Eye (tissue), 1 donor: ENCODE measurements around the gene MAGEB2.
"Not testable (repeated sequence)": the region's sequence is repeated elsewhere in the genome, so short reads cannot be mapped to it uniquely, and the experiment has no call there.

Experiments
- DNase-seq: peaks from one replicate; pipeline ENCODE4 v3.0.0-alpha.2; 2015

MAGEB2 gene

DNA sequence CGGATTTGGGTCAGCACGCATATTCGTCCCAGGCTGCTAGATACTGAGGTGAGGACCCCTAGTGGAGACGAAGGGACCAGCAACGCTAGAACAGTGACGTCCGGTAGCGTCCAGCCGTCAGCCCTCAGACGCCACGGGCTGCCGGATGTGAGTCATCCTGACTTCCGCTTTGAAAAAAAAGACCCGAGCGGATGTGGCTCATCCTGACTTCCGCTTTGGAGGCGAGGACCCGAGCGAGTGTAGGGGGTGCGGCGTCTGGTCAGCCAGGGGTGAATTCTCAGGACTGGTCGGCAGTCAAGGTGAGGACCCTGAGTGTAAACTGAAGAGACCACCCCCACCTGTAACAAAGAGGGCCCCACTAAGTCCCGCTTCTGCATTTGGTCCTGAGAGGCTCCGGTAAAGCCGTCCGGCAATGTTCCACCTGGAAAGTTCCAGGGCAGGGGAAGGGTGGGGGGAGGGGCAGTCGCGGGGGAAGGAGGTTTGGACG is at the start of gene MAGEB2:
Gene MAGEB2 (plus strand): TSS at position 207 of the 487 bp plus-strand sequence. CDS start 3,018 bp downstream, outside the sequence.
- DNase-seq = no peak

GRCh38 chrX:30170900-30171299 is 44.5 kb upstream of the MAGEB2 start:
- no peak for DNase-seq

GRCh38 chrX:30181353-30181752 is 34.0 kb upstream of the MAGEB2 start:
- no peak for DNase-seq

DNA sequence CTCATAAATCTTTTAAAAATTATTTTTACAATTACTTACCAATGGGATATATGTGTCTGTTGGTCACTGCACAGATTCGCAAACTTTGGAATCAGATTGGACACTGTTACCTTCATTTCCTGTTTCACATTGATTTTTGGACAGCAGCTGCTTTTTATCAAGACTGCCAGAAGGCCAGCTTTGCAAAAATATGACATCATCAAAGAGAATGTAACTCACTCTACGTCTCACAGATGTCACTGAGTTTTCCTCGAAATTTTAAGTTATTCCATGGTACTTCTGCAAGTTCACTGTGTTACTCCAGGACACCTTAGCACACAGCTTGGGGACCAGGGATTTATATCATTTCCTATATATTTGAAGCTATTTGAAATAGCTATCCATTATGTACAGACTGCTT is 31.8 kb upstream of the MAGEB2 start:
- DNase-seq = no peak

GRCh38 chrX:30190426-30190825 is 24.9 kb upstream of the MAGEB2 start:
- no peak for DNase-seq

DNA sequence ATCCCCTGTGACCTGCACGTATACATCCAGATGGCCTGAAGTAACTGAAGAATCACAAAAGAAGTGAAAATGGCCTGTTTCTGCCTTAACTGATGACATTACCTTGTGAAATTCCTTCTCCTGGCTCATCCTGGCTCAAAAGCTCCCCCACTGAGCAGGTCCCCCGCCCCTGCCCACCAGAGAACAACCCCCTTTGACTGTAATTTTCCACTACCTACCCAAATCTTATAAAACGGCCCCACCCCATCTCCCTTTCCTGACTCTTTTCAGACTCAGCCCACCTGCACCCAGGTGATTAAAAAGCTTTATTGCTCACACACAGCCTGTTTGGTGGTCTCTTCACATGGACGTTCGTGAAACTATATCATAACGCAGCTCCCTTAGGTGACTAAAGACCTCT is 21.5 kb upstream of the MAGEB2 start:
- not testable (repeated sequence) for DNase-seq

GRCh38 chrX:30196322-30196721 is 19.0 kb upstream of the MAGEB2 start:
- peak; percentile 5 for DNase-seq

DNA sequence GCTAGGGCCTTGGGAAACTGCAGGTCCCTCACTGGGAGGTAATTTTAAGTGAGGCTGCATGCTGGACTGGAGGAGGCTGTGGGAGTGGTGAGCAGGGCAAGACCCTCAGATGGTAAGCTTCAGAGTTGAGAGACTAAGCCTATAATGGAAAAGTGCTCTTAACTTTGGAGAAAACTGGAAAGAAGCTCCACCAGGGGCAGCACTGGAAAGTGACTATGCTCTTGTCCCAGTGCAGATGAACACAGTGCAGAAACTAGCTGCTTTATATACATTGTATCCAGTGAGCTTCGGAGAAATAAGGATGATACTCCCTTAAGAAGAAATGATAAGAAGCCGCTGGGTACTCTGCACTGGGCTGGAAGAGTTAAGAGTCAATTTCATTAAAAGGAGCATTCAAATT is 3.2 kb upstream of the MAGEB2 start:
- no peak for DNase-seq

GRCh38 chrX:30217465-30217864 is 2.1 kb downstream of the MAGEB2 start:
- DNase-seq = no peak

DNA sequence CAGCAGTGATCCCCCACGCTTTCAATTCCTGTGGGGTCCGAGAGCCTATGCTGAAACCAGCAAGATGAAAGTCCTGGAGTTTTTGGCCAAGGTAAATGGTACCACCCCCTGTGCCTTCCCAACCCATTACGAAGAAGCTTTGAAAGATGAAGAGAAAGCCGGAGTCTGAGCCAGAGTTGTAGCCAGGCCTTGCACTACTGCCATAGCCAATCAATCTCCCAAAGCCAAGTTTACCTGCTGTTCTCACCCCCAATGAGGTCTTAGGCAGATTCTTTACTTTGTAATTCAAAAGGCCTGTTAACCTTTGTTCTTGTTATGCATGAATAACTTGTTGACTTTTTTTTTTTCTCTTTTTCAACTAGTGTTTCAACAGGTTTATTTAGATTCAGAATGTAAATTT is 4.0 kb downstream of the MAGEB2 start:
- DNase-seq = no peak

DNA sequence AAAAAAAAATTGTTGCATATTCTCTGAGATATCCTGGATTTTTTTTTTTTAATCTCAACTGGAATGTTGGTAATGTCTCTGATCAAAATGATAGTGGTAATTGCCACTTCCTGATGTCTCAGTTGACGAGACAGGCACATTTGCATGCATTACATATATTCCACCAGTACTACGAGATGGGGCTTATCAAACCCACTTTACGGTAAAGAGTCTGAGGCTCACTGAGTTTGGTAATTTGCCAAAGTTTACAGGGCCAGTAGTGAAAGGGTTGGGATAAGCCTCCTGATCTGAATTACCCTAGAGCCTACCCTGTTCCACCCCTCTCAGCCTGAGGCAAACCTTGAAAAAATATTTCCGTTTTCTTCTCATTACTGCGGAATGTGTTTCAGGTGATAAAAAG is 5.3 kb downstream of the MAGEB2 start:
- no peak for DNase-seq

DNA sequence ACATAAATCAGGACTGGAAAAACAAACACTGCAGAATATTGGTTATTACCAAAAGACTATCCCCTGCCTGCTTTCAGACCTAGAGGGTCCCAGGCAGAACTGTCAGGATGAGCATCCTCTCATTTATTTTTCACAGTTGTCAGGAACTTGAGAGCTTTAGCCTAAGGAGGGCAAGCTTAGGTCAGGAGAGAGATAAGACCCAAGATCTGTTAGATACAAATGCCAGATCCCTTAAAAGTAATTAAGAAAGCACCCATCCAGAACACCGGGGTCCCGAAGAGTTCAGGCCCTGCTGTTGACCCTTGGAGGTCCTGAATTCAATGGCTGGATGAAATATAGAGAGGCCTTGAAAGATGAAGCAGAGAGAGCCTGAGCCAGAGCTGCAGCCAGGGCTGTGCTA is 9.2 kb downstream of the MAGEB2 start:
- no peak for DNase-seq

GRCh38 chrX:30228526-30228925 is 13.2 kb downstream of the MAGEB2 start:
- peak; percentile 17 for DNase-seq

DNA sequence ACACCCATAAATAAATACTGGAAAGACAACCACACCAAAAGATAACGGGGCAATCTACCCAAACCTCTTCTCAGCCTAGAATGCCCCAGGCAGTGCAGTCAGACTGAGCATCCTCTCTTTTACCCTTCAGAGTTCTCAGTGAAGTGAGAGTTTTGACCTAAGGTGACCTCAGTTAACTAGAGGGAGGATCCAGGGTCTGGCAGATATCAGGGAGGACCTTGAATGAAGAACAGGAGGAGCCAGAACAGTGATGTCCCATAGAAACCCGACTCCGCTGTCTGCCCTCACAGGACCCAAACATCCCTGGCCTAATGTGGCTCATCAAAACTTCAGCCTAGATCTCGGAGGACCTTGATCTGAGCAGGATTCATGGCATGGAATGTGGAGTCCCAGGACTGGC is 15.0 kb downstream of the MAGEB2 start, which contains the start of gene MAGEB3:
Gene MAGEB3 (plus strand): TSS at position 263 of the 400 bp plus-strand sequence. CDS start 5,268 bp downstream, outside the sequence.
- DNase-seq = no peak

DNA sequence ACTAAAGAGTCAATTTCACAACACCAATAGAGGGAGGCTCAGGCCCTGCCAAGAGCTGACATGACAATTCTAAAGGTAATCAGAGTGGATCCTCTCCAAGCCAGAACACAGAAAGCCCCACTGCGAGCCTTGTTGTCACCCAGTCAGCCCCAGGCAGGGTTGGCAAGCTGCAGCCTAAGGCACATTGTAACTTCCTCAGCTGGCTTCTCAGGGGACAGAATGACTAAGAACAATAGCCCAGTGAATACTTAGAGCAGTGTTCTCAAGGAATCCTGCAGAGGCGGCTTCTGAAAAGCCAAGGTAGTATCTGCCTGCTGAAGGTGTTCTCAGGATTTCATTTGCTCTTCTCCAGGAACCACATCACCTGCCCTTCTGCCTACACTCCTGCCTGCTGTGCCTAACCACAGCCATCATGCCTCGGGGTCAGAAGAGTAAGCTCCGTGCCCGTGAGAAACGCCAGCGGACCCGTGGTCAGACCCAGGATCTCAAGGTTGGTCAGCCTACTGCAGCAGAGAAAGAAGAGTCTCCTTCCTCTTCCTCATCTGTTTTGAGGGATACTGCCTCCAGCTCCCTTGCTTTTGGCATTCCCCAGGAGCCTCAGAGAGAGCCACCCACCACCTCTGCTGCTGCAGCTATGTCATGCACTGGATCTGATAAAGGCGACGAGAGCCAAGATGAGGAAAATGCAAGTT is 26.5 kb downstream of the MAGEB2 start, which contains the start of gene MAGEB4:
Gene MAGEB4 (plus strand): TSS at position 277 of the 692 bp plus-strand sequence. CDS start 136 bp downstream, at position 413.
- no peak for DNase-seq

DNA sequence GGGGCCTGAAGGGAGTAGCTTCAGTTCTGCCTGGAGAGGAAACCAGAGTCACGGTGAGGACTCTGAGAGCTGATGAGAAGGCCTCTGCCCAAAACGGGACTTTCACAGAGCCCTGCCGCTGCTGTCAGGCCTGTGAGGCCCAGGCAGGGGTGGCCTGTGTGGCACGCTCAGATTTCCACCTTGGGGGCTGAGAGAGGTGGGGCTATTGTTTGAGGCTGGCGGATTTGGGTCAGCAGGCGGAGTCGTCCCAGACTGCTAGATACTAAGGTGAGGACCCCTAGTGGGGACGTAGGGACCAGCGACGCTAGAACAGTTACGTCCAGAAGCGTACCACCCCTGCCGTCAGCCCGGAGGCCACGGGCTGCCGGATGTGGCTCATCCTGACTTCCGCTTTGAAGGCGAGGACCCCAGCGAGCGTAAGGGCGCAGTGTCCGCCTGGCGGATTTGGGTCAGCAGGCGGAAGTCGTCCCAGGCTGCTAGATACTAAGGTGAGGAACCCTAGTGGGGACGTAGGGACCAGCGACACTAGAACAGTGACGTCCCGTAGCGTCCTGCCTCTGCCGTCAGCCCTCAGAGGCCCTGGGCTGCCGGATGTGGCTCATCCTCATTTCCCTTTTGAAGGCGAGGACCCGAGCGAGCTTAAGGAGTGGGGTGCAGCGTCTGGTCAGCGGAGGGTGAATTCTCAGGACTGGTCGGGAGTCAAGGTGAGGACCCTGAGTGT is 31.6 kb downstream of the MAGEB2 start, which contains the start of gene MAGEB1:
Gene MAGEB1 (plus strand): TSS at position 378 of the 721 bp plus-strand sequence. CDS start 3,348 bp downstream, outside the sequence.
- no peak for DNase-seq

GRCh38 chrX:30248854-30249253 is 33.5 kb downstream of the MAGEB2 start:
- DNase-seq = no peak

GRCh38 chrX:30253257-30253656 is 37.9 kb downstream of the MAGEB2 start:
- DNase-seq = no peak

DNA sequence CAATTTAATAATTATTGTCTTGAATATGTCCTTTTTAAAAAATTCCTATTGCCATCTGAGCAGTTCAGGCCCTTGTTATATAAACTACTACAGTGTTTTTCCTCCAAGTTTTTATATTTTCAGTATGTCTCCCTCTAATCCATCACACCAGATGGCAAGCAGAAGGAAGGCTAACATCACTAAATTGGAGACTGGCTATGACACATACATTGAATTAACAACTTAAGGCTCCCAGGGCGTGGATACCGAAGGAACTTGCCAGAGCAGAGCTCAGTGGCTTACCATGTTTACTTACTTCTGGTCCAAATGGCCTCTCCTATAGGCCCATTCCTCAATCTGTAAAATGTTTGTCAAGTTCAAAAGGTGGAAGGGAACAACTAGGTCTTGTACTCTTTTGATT is 44.6 kb downstream of the MAGEB2 start:
- no peak for DNase-seq

DNA sequence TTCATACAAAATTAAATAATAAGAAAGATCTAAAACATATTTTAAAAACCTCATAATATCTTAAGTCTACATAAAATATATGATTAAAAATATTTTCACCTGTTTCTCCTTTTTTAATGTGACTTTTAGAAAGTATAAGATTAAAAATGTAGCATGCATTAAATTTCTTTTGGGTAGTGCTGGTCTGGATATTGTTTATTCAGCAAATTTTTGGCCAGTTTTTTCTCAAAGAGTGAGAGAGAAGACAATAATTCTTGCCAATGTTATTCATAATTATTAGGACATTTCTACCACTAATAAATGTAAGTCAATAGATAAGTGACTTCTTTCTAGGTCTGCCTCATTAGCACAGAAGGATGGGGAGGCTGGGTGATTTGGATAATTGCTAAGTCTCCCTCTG is 45.6 kb downstream of the MAGEB2 start:
- DNase-seq = no peak

GRCh38 chrX:30262763-30263162 is 47.4 kb downstream of the MAGEB2 start:
- DNase-seq = no peak
